Gastroesophageal sphincter (tissue), 3 donors: Measurements from ENCODE around the gene KCNG4.

Experiments used
- EP300 ChIP-seq: sonication (generic); formaldehyde crosslinking; IDR thresholded peaks from one replicate; pipeline ENCODE4 v1.6.1; 2017; ENCODE audit warnings: antibody characterized with exemption, mild to moderate bottlenecking
- POLR2A ChIP-seq, 2 donors: fragments of 450-650 bp; IDR thresholded peaks; one replicate each; pipeline ENCODE4 v1.6.1; 2017; ENCODE audit warnings: antibody characterized with exemption in 2 of 2, mild to moderate bottlenecking in 2 of 2, moderate library complexity in 1 of 2
- TF ChIP-seq, protein P1 (sequence below), 4 experiments: fragments of 200-600 bp in 2 of 4; fragments of 450-650 bp in 2 of 4; sonication (generic) in 1 of 4; IDR thresholded peaks; one replicate each; pipeline ENCODE4 v1.5.1; 2017 to 2019; ENCODE audit warnings: antibody characterized with exemption in 4 of 4, mild to moderate bottlenecking in 2 of 4, moderate library complexity in 2 of 4

DNA sequence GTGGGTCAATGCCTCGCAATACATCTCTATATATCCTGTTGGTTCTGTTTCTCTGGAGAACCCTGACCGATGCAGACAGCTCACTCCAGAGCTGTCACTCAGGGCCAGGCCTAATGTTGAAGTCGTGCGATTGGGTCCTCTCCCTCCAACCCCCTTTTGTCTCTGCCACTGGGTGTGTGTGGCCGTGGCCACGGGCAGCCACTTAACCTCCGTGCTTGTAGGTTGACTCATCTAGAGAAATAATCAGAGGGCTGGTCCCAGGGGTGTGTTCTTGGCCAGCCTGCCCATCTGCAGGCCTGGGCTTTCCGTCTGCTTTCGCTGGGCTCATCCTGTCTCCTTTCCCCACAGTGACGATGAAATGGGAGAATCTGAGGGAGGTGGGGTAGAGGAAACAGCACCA lies 41.4 kb downstream of the KCNG4 start:
- TF ChIP-seq, protein P1, sequence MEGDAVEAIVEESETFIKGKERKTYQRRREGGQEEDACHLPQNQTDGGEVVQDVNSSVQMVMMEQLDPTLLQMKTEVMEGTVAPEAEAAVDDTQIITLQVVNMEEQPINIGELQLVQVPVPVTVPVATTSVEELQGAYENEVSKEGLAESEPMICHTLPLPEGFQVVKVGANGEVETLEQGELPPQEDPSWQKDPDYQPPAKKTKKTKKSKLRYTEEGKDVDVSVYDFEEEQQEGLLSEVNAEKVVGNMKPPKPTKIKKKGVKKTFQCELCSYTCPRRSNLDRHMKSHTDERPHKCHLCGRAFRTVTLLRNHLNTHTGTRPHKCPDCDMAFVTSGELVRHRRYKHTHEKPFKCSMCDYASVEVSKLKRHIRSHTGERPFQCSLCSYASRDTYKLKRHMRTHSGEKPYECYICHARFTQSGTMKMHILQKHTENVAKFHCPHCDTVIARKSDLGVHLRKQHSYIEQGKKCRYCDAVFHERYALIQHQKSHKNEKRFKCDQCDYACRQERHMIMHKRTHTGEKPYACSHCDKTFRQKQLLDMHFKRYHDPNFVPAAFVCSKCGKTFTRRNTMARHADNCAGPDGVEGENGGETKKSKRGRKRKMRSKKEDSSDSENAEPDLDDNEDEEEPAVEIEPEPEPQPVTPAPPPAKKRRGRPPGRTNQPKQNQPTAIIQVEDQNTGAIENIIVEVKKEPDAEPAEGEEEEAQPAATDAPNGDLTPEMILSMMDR (IDR thresholded peaks at IDR 0.05): no peak
- no peak for TF ChIP-seq EP300
- TF ChIP-seq POLR2A (IDR thresholded peaks at IDR 0.05): no peak
